Vagina (tissue), 2 donors: ENCODE measurements around the gene SDC3.

Source experiments
- CTCF ChIP-seq, 3 experiments: fragments of 450-650 bp in 2 of 3; fragments of 200-600 bp in 1 of 3; sonication (generic) in 1 of 3; IDR thresholded peaks; one replicate each; pipeline ENCODE4 v1.5.1; 2017 to 2019; ENCODE audit warnings: antibody characterized with exemption in 3 of 3, mild to moderate bottlenecking in 2 of 3, moderate library complexity in 2 of 3
- POLR2A ChIP-seq, 2 donors: fragments of 450-650 bp; IDR thresholded peaks; one replicate each; pipeline ENCODE4 v1.6.1; 2017; ENCODE audit warnings: antibody characterized with exemption in 2 of 2, mild to moderate bottlenecking in 2 of 2, moderate library complexity in 2 of 2

DNA sequence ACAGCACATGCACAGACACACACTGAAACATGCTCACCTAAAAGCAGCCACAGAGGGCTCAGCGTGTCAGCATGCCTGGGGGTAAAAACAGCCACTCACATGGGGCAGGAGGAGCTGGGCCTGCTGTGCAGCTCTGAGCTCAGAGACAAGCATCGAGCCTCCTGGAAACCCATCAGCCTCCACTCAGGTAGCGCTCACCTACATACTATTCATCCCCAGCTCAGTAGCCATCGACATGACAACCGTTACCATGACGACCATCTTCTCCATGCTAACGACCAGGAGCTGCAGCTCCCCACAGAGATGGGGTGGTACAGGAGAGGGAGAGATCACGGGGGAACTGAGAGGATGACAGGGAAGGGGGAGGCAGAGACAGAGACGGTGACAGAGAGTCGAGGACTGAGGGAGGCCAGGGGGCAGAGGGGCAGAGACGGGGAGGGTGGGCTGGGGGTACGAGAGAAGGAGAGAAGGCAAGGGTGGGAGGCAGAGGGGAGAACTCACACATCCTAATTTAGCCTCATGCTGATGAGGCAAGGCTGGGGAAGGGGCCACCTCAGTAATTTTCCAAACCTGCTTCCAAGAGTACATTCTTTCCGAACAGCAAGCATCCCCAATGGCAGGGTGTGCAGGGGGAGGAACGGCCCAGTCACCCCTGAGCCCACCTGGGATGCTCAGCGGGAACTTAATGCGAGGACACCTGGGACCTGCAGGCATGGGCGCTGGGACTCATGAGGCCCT is 28.4 kb downstream of the SDC3 start:
- TF ChIP-seq CTCF (IDR thresholded peaks at IDR 0.05) (no peak), POLR2A (IDR thresholded peaks at IDR 0.05) (no peak)
